HCT116 (cell line): ENCODE data around the gene MRPL9. TPM values are rescaled to one million over a fixed set of nuclear protein-coding genes. Genes with fewer than 3 reads are reported as not detected.

Source experiments
- ATAC-seq: fragments of 200-7000 bp; cut with Tn5 transposase; 2 replicates; pipeline ENCODE4 v1.9.1; 2020; ENCODE audit warnings: mild to moderate bottlenecking, moderate library complexity
- BruUV-seq: library from RNA; stranded (reverse); fragments of 400-500 nt; replicated peaks from 2 replicates; lab custom pipeline; 2021; lab: Mats Ljungman, UMichigan
- CTCF ChIA-PET: fragments of 300-600 bp; sonication (Branson Sonifier 250); formaldehyde crosslinking; loops from one replicate; lab custom pipeline; 2021; ENCODE audit warnings: antibody characterized with exemption; lab: Charles Lee
- POLR2A ChIA-PET: fragments of 300-600, 350-600 bp; sonication (Branson Sonifier 250); formaldehyde crosslinking; loops from one replicate; lab custom pipeline; 2021; ENCODE audit warnings: antibody characterized with exemption; lab: Charles Lee
- RAD21 ChIA-PET, 2 experiments: fragments of 300-600 bp; sonication (Branson Sonifier 250); formaldehyde crosslinking; loops; one replicate each; lab custom pipeline; 2023; ENCODE audit warnings: low total read pairs in 2 of 2; ENCODE audit not compliant: uncharacterized antibody in 2 of 2, unreplicated experiment in 2 of 2, low non-redundant PET in 1 of 2; lab: Charles Lee
- DNase-seq: peaks from one replicate; pipeline ENCODE4 v3.0.0-alpha.2; 2010; ENCODE audit warnings: low read depth, low spot score
- H2AFZ ChIP-seq: fragments of 200-600 bp; shearing (Covaris generic), sonication (generic); 2 replicates; pipeline ENCODE4 v1.6.1; 2017; ENCODE audit warnings: low read depth, mixed run types, mixed read lengths, antibody characterized with exemption, low read length; ENCODE audit not compliant: poor library complexity, severe bottlenecking
- H3K27ac ChIP-seq: 2 replicates; pipeline ENCODE4 v1.5.1; 2012; ENCODE audit warnings: low read depth, low read length
- H3K27me3 ChIP-seq: fragments of 200-600 bp; sonication (generic); 2 replicates; pipeline ENCODE4 v1.6.1; 2016; ENCODE audit warnings: mixed run types, low read length, mixed read lengths; ENCODE audit not compliant: insufficient read depth
- H3K36me3 ChIP-seq, 2 experiments: fragments of 200-500 bp in 1 of 2; fragments of 200-600 bp in 1 of 2; sonication (Bioruptor generic) in 1 of 2; sonication (generic) in 1 of 2; 2 replicates each; pipeline versions ENCODE4 v1.5.1 to v1.6.1; 2014 to 2016; ENCODE audit warnings: low read length in 2 of 2, inconsistent platforms in 1 of 2, mixed read lengths in 1 of 2, mixed run types in 1 of 2; ENCODE audit not compliant: insufficient read depth in 2 of 2, control insufficient read depth in 1 of 2
- H3K4me1 ChIP-seq, 2 experiments: fragments of 200-600 bp in 1 of 2; sonication (generic) in 1 of 2; 2 replicates each; pipeline versions ENCODE4 v1.5.1 to v1.6.1; 2012 to 2017; ENCODE audit warnings: low read length in 2 of 2, inconsistent platforms in 1 of 2, mild to moderate bottlenecking in 1 of 2, mixed read lengths in 1 of 2, mixed run types in 1 of 2, moderate library complexity in 1 of 2; ENCODE audit not compliant: insufficient read depth in 2 of 2, control insufficient read depth in 1 of 2
- H3K4me2 ChIP-seq: fragments of 200-600 bp; sonication (generic); 2 replicates; pipeline ENCODE4 v1.6.1; 2017; ENCODE audit warnings: mixed run types, low read length, mixed read lengths
- H3K4me3 ChIP-seq, 2 experiments: fragments of 200-600 bp in 1 of 2; sonication (generic) in 1 of 2; replicated peaks in 1 of 2; 2 replicates each; pipeline ENCODE4 v1.5.1; 2011 to 2016; ENCODE audit warnings: low read length in 2 of 2, control low read depth in 1 of 2, low read depth in 1 of 2, mild to moderate bottlenecking in 1 of 2, mixed read lengths in 1 of 2, mixed run types in 1 of 2
- H3K79me2 ChIP-seq: fragments of 200-600 bp; sonication (generic); 2 replicates; pipeline ENCODE4 v1.6.1; 2017; ENCODE audit warnings: mild to moderate bottlenecking, mixed run types, low read length, moderate library complexity, mixed read lengths; ENCODE audit not compliant: insufficient read depth
- H3K9ac ChIP-seq: fragments of 200-600 bp; sonication (generic); 2 replicates; pipeline ENCODE4 v1.6.1; 2016; ENCODE audit warnings: low read length, mixed read lengths
- H3K9me2 ChIP-seq: fragments of 200-600 bp; sonication (generic), shearing (Covaris generic); 2 replicates; pipeline ENCODE4 v1.6.1; 2017; ENCODE audit warnings: mixed run types, mild to moderate bottlenecking, moderate library complexity; ENCODE audit not compliant: insufficient read depth
- H3K9me3 ChIP-seq, 2 experiments: fragments of 200-500 bp in 1 of 2; fragments of 200-600 bp in 1 of 2; sonication (Bioruptor generic) in 1 of 2; sonication (generic) in 1 of 2; 2 replicates each; pipeline ENCODE4 v1.6.1; 2014 to 2017; ENCODE audit warnings: low read length in 2 of 2, mixed read lengths in 2 of 2, inconsistent platforms in 1 of 2, low read depth in 1 of 2, mild to moderate bottlenecking in 1 of 2, mixed run types in 1 of 2, moderate library complexity in 1 of 2; ENCODE audit not compliant: control insufficient read depth in 1 of 2, insufficient read depth in 1 of 2
- H4K20me1 ChIP-seq: fragments of 200-600 bp; sonication (generic), shearing (Covaris generic); 2 replicates; pipeline ENCODE4 v1.6.1; 2017; ENCODE audit warnings: mixed run types, mild to moderate bottlenecking, moderate library complexity; ENCODE audit not compliant: insufficient read depth
- CBX3 ChIP-seq: IDR thresholded peaks from 2 replicates; pipeline ENCODE4 v1.6.1; 2012; ENCODE audit warnings: low read depth
- CEBPB ChIP-seq: IDR thresholded peaks from 2 replicates; pipeline ENCODE4 v1.6.1; 2012; ENCODE audit warnings: low read depth
- EZH2 ChIP-seq: fragments of 200-600 bp; sonication (generic); IDR thresholded peaks from 2 replicates; pipeline ENCODE4 v1.6.1; 2017; ENCODE audit warnings: antibody characterized with exemption, mixed run types
- EZH2phosphoT487 ChIP-seq: fragments of 200-600 bp; IDR thresholded peaks from 2 replicates; pipeline ENCODE4 v1.6.1; 2018; ENCODE audit warnings: antibody characterized with exemption, borderline replicate concordance
- FOSL1 ChIP-seq: IDR thresholded peaks from 2 replicates; pipeline ENCODE4 v1.6.1; 2012; ENCODE audit warnings: low read depth
- JUND ChIP-seq: IDR thresholded peaks from 2 replicates; pipeline ENCODE4 v1.6.1; 2012
- POLR2A ChIP-seq: IDR thresholded peaks from 2 replicates; pipeline ENCODE4 v1.7.0; 2011; ENCODE audit warnings: borderline replicate concordance; ENCODE audit not compliant: insufficient read depth, insufficient read length; ENCODE audit errors: extremely low read depth
- POLR2AphosphoS5 ChIP-seq: IDR thresholded peaks from 2 replicates; pipeline ENCODE4 v1.6.1; 2011; ENCODE audit warnings: mild to moderate bottlenecking, low read depth, low read length, moderate library complexity
- RAD21 ChIP-seq: IDR thresholded peaks from 2 replicates; pipeline ENCODE4 v1.6.1; 2012; ENCODE audit warnings: low read depth, mild to moderate bottlenecking
- REST ChIP-seq: IDR thresholded peaks from 2 replicates; pipeline ENCODE4 v1.6.1; 2012; ENCODE audit warnings: low read depth
- SIN3A ChIP-seq: IDR thresholded peaks from 2 replicates; pipeline ENCODE4 v1.6.1; 2012; ENCODE audit warnings: low read depth
- SRF ChIP-seq: IDR thresholded peaks from 2 replicates; pipeline ENCODE4 v1.6.1; 2012; ENCODE audit warnings: low read depth
- YY1 ChIP-seq: IDR thresholded peaks from 2 replicates; pipeline ENCODE4 v1.6.1; 2011; ENCODE audit warnings: low read length, low read depth, moderate library complexity, mild to moderate bottlenecking; ENCODE audit not compliant: insufficient replicate concordance; ENCODE audit errors: extremely low read depth
- ZNF274 ChIP-seq: fragments of 200-500 bp; sonication (Bioruptor generic); IDR thresholded peaks from 2 replicates; pipeline ENCODE4 v1.6.1; 2014; ENCODE audit warnings: mild to moderate bottlenecking, low read depth, low read length, inconsistent platforms
- intact Hi-C: fragments of 100-400 bp; cut with micrococcal nuclease; formaldehyde crosslinking; loops from 2 replicates; pipeline ENCODE4 v1.10.0; 2022
- total RNA-seq: library from RNA; stranded (reverse); gene quantifications from one replicate; pipeline ENCODE4 v1.2.1, GENCODE V29; 2021; ENCODE audit not compliant: unreplicated experiment

Gene MRPL9
- total RNA-seq, 1 experiment from 2014 or later, result 94.5 TPM

- Histone ChIP-seq H3K27ac (no peak overlapping the region), H3K27me3 (peaks cover 10% of the 10 kb centered on the region), H3K9ac (no peak overlapping the region), H3K79me2 (no peaks in the 10 kb centered on the region), H3K4me3 (no peak overlapping the region), H3K9me2 (no peaks in the 10 kb centered on the region), H3K4me2 (no peak overlapping the region), H2AFZ (no peak overlapping the region), H3K9me3 (no peaks in the 10 kb centered on the region), H3K36me3 (peaks cover 0 to 3% of the 10 kb centered on the region in 2 experiments; a peak in 1 of 4 replicates), H3K4me1 (no peaks in the 10 kb centered on the region), H4K20me1 (no peaks in the 10 kb centered on the region)
- intact Hi-C loops, result no loop called here
- TF ChIP-seq POLR2A (no peak), FOSL1 (no peak), SRF (no peak), EZH2 (no peak), RAD21 (no peak), ZNF274 (no peak)
- ATAC-seq (no peak), DNase-seq (no peak)
- BruUV-seq, result no TSS peak
- POLR2A ChIA-PET, result no interaction called here
- RAD21 ChIA-PET, result no interaction called here
- CTCF ChIA-PET, result no interaction called here
Observed at GRCh38 chr1:151779852-151780251, 16.6 kb upstream of the MRPL9 start.

GRCh38 chr1:151777317-151777716 lies 14.0 kb upstream of the MRPL9 start:
- H3K4me2 ChIP-seq, result no peak overlapping the region
- no peaks in the 10 kb centered on the region for H3K9me2 ChIP-seq
- H3K27ac ChIP-seq, result no peak overlapping the region
- ChIA-PET POLR2A (no interaction called here), CTCF (no interaction called here), RAD21 (no interaction called here)
- ATAC-seq, result no peak
- no TSS peak for BruUV-seq
- no peak overlapping the region for H3K4me3 ChIP-seq
- H3K36me3 ChIP-seq, result peaks cover 0 to 3% of the 10 kb centered on the region in 2 experiments; a peak in 1 of 4 replicates
- peaks cover 0 to 5% of the 10 kb centered on the region in 2 experiments; a peak in 1 of 4 replicates for H3K4me1 ChIP-seq
- no peaks in the 10 kb centered on the region for H4K20me1 ChIP-seq
- DNase-seq, result no peak
- intact Hi-C loops, result no loop called here
- H2AFZ ChIP-seq, result no peak overlapping the region
- no peaks in the 10 kb centered on the region for H3K79me2 ChIP-seq
- no peaks in the 10 kb centered on the region for H3K9me3 ChIP-seq
- H3K9ac ChIP-seq, result no peak overlapping the region
- no peaks in the 10 kb centered on the region for H3K27me3 ChIP-seq
- TF ChIP-seq JUND, result no peak
- TF ChIP-seq CEBPB, result no peak
- no peak for TF ChIP-seq POLR2AphosphoS5
- no peak for TF ChIP-seq EZH2phosphoT487
- TF ChIP-seq SIN3A, result no peak
- no peak for TF ChIP-seq REST
- TF ChIP-seq YY1, result no peak
- TF ChIP-seq CBX3, result no peak
- no peak for TF ChIP-seq ZNF274
- TF ChIP-seq POLR2A, result no peak
- no peak for TF ChIP-seq RAD21
